BJ (cell line): ENCODE measurements around the gene TUBB4A. TPM values are rescaled to one million over a fixed set of nuclear protein-coding genes. Genes with fewer than 3 reads are reported as not detected.

ENCODE experiments used
- CTCF ChIA-PET: fragments of 350-600 bp; formaldehyde crosslinking; extraction: SDS; loops from one replicate; lab custom pipeline; 2021; ENCODE audit warnings: antibody characterized with exemption, inconsistent platforms; lab: Yijun Ruan, JAX
- POLR2A ChIA-PET: fragments of 300-600 bp; sonication (Branson Sonifier 250); formaldehyde crosslinking; extraction: SDS; loops from one replicate; lab custom pipeline; 2021; ENCODE audit warnings: antibody characterized with exemption; lab: Charles Lee
- DNase-seq: peaks from one replicate; pipeline ENCODE4 v3.0.0-alpha.2; 2011; ENCODE audit warnings: low read depth
- H3K27me3 ChIP-seq: 2 replicates; pipeline ENCODE4 v1.6.0; 2011; ENCODE audit warnings: low read length; ENCODE audit not compliant: control insufficient read depth, insufficient read depth
- H3K36me3 ChIP-seq: 2 replicates; pipeline ENCODE4 v1.5.1; 2011; ENCODE audit warnings: low read length; ENCODE audit not compliant: control insufficient read depth, insufficient read depth
- H3K4me3 ChIP-seq: 2 replicates; pipeline ENCODE4 v1.5.1; 2011; ENCODE audit warnings: low read depth, mild to moderate bottlenecking, control low read depth, low read length
- CTCF ChIP-seq: IDR thresholded peaks from 2 replicates; pipeline ENCODE4 v1.5.1; 2011; ENCODE audit warnings: low read depth, mild to moderate bottlenecking, control low read depth, inconsistent platforms, low read length, moderate library complexity; ENCODE audit not compliant: insufficient read depth
- polyA plus RNA-seq: library from polyadenylated mRNA; depleted of rRNA; stranded (reverse); fragments of >200 nt; gene quantifications from 2 replicates; pipeline ENCODE4 v1.2.3, GENCODE V29; 2011

Gene TUBB4A
- polyA plus RNA-seq, 1 experiment = not detected

GRCh38 chr19:6522712-6523111 lies 20.6 kb upstream of the TUBB4A start:
- no peak for DNase-seq
- TF ChIP-seq CTCF = no peak
- Histone ChIP-seq H3K4me3 (no peak overlapping the region), H3K36me3 (no peaks in the 10 kb centered on the region), H3K27me3 (no peaks in the 10 kb centered on the region)
- ChIA-PET CTCF (interaction anchor here (1.0 kb wide), 1 partner anchor 46 kb away, joined by 3 read pairs; no protein-coding TSS in a partner anchor), POLR2A (no interaction called here)

- Histone ChIP-seq H3K4me3 (no peak overlapping the region), H3K36me3 (no peaks in the 10 kb centered on the region), H3K27me3 (no peaks in the 10 kb centered on the region)
- TF ChIP-seq CTCF = no peak
- CTCF ChIA-PET = interaction anchor here (0.9 to 1.0 kb wide), 2 partner anchors 46 to 342 kb away, joined by 3 to 6 read pairs; no protein-coding TSS in a partner anchor
- POLR2A ChIA-PET = no interaction called here
- no peak for DNase-seq
Measured at GRCh38 chr19:6521718-6522646, 19.9 kb upstream of the TUBB4A start.

GRCh38 chr19:6519289-6519688 lies 17.2 kb upstream of the TUBB4A start:
- ChIA-PET CTCF (interaction anchor here (0.8 to 0.9 kb wide), 2 partner anchors 217 to 219 kb away, joined by 3 read pairs; partner anchors contain the start of gene GPR108), POLR2A (no interaction called here)
- DNase-seq = peak; percentile 35
- no peak overlapping the region for H3K4me3 ChIP-seq
- no peaks in the 10 kb centered on the region for H3K36me3 ChIP-seq
- H3K27me3 ChIP-seq = no peaks in the 10 kb centered on the region
- TF ChIP-seq CTCF = no peak

GRCh38 chr19:6518145-6518911 lies 16.2 kb upstream of the TUBB4A start:
- ChIA-PET CTCF (interaction anchor here (0.8 to 2.5 kb wide), 5 partner anchors 12 to 220 kb away, joined by 3 to 6 read pairs (median 4); partner anchors contain the start of gene TNFSF9), POLR2A (no interaction called here)
- no peak overlapping the region for H3K4me3 ChIP-seq
- DNase-seq = no peak
- no peaks in the 10 kb centered on the region for H3K27me3 ChIP-seq
- TF ChIP-seq CTCF = no peak
- H3K36me3 ChIP-seq = no peaks in the 10 kb centered on the region
